K562 (cell line): Measurements from ENCODE around the gene CCDC117. TPM values are rescaled to one million over a fixed set of nuclear protein-coding genes. Genes with fewer than 3 reads are reported as not detected.
A peak's percentile ranks its signal among the peaks of the same experiment; 100 is the strongest.

ENCODE experiments used
- BRD4 ChIP-seq: fragments of 200-600 bp; sonication (generic); IDR thresholded peaks from 2 replicates; pipeline ENCODE4 v1.6.1; 2017; ENCODE audit warnings: inconsistent platforms
- CEBPB ChIP-seq: fragments of 450-650 bp; IDR thresholded peaks from 2 replicates; pipeline ENCODE4 v1.6.1; 2016; ENCODE audit warnings: missing genetic modification characterization, missing compliant biosample characterization
- MECOM ChIP-seq: fragments of 250-450 bp; sonication (Bioruptor Pico); IDR thresholded peaks from 2 replicates; pipeline ENCODE4 v1.8.0; 2022; ENCODE audit warnings: inconsistent platforms
- MEF2D ChIP-seq: conservative IDR thresholded peaks from 2 replicates; pipeline ENCODE4 v1.6.1; 2016; ENCODE audit warnings: low read depth, missing genetic modification characterization, missing compliant biosample characterization
- NCOA6 ChIP-seq: fragments of 450-650 bp; IDR thresholded peaks from 2 replicates; pipeline ENCODE4 v1.6.1; 2017; ENCODE audit warnings: mild to moderate bottlenecking
- NR4A1 ChIP-seq, 2 experiments: fragments of 250-450 bp in 1 of 2; fragments of 450-650 bp in 1 of 2; sonication (Bioruptor Pico) in 1 of 2; IDR thresholded peaks; 2 replicates each; pipeline versions ENCODE4 v1.4.0 to v1.6.1; 2016 to 2020; ENCODE audit warnings: mild to moderate bottlenecking in 2 of 2, missing compliant biosample characterization in 1 of 2, missing genetic modification characterization in 1 of 2, moderate library complexity in 1 of 2
- POLR2AphosphoS2 ChIP-seq: IDR thresholded peaks from 2 replicates; pipeline ENCODE4 v1.6.1; 2012; ENCODE audit warnings: low read length, improper control_type of control experiment
- SMAD3 ChIP-seq: fragments of 450-650 bp; formaldehyde crosslinking; conservative IDR thresholded peaks from 2 replicates; pipeline ENCODE4 v1.4.0; 2020; ENCODE audit warnings: mild to moderate bottlenecking
- SREBF1 ChIP-seq: fragments of 150-350 bp; IDR thresholded peaks from 2 replicates; pipeline ENCODE4 v1.6.1; 2014; ENCODE audit warnings: antibody characterized with exemption, low read depth, low read length, borderline replicate concordance
- TCF7 ChIP-seq: sonication (generic); IDR thresholded peaks from 2 replicates; pipeline ENCODE4 v1.6.1; 2016; ENCODE audit warnings: antibody characterized with exemption, borderline replicate concordance
- ZHX1 ChIP-seq: fragments of 150-350 bp; conservative IDR thresholded peaks from 2 replicates; pipeline ENCODE4 v1.6.1; 2014; ENCODE audit warnings: low read length
- ZNF639 ChIP-seq, 2 experiments: fragments of 200-800 bp in 1 of 2; sonication (Bioruptor generic) in 1 of 2; sonication (generic) in 1 of 2; formaldehyde crosslinking in 1 of 2; IDR thresholded peaks in 1 of 2; conservative IDR thresholded peaks in 1 of 2; 2 replicates each; pipeline versions ENCODE4 v1.5.0 to v1.6.1; 2016 to 2020; ENCODE audit warnings: missing compliant biosample characterization in 1 of 2, missing genetic modification characterization in 1 of 2, missing genetic modification reagents in 1 of 2
- polyA plus RNA-seq, 8 experiments: library from polyadenylated mRNA; depleted of rRNA in 4 of 8; stranded (reverse) in 5 of 8; unstranded in 3 of 8; fragments of >200 nt; fragmentation: Nextera tagmentation in 2 of 8; fragmentation: Illumina TruSeq in 1 of 8; extraction: Ambion mirVana in 2 of 8; extraction: Trizol in 1 of 8; gene quantifications; 2 replicates each; pipeline versions ENCODE4 v1.2.1 to v1.2.3, GENCODE V29; 2011 to 2014; ENCODE audit warnings: inconsistent platforms in 1 of 8, missing spikeins in 1 of 8
- total RNA-seq, 7 experiments: library from RNA; depleted of rRNA in 6 of 7; stranded (reverse); fragments of >200 nt in 6 of 7; fragmentation: Illumina TruSeq in 2 of 7; extraction: Trizol in 2 of 7; gene quantifications; 2 replicates each; pipeline versions ENCODE4 v1.2.1 to v1.2.3, GENCODE V29; 2011 to 2021; ENCODE audit warnings: low replicate concordance in 1 of 7
- TF ChIP-seq, protein P1 (sequence below): fragments of 450-650 bp; IDR thresholded peaks from 2 replicates; pipeline ENCODE4 v1.6.1; 2016; ENCODE audit warnings: low read depth

CCDC117 gene
- total and polyA plus RNA-seq, 9 of the 15 experiments (the other 6 are each of a cell fraction or from before 2014, with no cell fraction given), result 5.7 to 23.3 (median 15.8) TPM

- TF ChIP-seq ZNF639 (CRISPR knock-in tag; conservative IDR thresholded peaks at IDR 0.05 in 1 of 2, IDR thresholded peaks at IDR 0.05 in 1 of 2) (no peak), ZHX1 (no peak), POLR2AphosphoS2 (no peak), MECOM (CRISPR knock-in tag) (no peak), CEBPB (no peak), SMAD3 (no peak), NCOA6 (no peak), SREBF1 (no peak), BRD4 (peak; percentile 39; the same call in 1 of the 2 replicates), MEF2D (tag) (no peak), TCF7 (no peak), NR4A1 (CRISPR knock-in tag; IDR thresholded peaks at IDR 0.05) (no peak), NR4A1 (tag; IDR thresholded peaks at IDR 0.05) (no peak)
- TF ChIP-seq, protein P1, sequence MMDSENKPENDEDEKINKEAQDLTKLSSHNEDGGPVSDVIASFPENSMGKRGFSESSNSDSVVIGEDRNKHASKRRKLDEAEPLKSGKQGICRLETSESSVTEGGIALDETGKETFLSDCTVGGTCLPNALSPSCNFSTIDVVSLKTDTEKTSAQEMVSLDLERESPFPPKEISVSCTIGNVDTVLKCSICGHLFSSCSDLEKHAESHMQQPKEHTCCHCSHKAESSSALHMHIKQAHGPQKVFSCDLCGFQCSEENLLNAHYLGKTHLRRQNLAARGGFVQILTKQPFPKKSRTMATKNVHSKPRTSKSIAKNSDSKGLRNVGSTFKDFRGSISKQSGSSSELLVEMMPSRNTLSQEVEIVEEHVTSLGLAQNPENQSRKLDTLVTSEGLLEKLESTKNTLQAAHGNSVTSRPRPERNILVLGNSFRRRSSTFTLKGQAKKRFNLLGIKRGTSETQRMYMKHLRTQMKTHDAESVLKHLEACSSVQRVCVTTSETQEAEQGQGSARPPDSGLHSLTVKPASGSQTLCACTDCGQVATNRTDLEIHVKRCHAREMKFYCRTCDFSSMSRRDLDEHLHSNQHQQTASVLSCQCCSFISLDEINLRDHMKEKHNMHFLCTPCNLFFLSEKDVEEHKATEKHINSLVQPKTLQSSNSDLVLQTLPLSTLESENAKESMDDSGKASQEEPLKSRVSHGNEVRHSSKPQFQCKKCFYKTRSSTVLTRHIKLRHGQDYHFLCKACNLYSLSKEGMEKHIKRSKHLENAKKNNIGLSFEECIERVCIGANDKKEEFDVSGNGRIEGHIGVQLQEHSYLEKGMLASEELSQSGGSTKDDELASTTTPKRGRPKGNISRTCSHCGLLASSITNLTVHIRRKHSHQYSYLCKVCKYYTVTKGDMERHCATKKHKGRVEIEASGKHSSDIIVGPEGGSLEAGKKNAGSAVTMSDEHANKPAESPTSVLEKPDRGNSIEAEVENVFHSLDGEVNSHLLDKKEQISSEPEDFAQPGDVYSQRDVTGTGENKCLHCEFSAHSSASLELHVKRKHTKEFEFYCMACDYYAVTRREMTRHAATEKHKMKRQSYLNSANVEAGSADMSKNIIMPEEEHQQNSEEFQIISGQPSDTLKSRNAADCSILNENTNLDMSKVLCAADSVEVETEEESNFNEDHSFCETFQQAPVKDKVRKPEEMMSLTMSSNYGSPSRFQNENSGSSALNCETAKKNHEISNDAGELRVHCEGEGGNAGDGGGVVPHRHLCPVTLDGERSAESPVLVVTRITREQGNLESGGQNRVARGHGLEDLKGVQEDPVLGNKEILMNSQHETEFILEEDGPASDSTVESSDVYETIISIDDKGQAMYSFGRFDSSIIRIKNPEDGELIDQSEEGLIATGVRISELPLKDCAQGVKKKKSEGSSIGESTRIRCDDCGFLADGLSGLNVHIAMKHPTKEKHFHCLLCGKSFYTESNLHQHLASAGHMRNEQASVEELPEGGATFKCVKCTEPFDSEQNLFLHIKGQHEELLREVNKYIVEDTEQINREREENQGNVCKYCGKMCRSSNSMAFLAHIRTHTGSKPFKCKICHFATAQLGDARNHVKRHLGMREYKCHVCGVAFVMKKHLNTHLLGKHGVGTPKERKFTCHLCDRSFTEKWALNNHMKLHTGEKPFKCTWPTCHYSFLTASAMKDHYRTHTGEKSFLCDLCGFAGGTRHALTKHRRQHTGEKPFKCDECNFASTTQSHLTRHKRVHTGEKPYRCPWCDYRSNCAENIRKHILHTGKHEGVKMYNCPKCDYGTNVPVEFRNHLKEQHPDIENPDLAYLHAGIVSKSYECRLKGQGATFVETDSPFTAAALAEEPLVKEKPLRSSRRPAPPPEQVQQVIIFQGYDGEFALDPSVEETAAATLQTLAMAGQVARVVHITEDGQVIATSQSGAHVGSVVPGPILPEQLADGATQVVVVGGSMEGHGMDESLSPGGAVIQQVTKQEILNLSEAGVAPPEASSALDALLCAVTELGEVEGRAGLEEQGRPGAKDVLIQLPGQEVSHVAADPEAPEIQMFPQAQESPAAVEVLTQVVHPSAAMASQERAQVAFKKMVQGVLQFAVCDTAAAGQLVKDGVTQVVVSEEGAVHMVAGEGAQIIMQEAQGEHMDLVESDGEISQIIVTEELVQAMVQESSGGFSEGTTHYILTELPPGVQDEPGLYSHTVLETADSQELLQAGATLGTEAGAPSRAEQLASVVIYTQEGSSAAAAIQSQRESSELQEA, result no peak
Measured at GRCh38 chr22:28800308-28801041, 28.0 kb downstream of the CCDC117 start, which contains the start of gene XBP1 (continued).
